ENCODE measurements around the gene RRAGD.
"Not testable (repeated sequence)": the region's sequence is repeated elsewhere in the genome, so short reads cannot be mapped to it uniquely, and the experiment has no call there.

RRAGD gene

DNA sequence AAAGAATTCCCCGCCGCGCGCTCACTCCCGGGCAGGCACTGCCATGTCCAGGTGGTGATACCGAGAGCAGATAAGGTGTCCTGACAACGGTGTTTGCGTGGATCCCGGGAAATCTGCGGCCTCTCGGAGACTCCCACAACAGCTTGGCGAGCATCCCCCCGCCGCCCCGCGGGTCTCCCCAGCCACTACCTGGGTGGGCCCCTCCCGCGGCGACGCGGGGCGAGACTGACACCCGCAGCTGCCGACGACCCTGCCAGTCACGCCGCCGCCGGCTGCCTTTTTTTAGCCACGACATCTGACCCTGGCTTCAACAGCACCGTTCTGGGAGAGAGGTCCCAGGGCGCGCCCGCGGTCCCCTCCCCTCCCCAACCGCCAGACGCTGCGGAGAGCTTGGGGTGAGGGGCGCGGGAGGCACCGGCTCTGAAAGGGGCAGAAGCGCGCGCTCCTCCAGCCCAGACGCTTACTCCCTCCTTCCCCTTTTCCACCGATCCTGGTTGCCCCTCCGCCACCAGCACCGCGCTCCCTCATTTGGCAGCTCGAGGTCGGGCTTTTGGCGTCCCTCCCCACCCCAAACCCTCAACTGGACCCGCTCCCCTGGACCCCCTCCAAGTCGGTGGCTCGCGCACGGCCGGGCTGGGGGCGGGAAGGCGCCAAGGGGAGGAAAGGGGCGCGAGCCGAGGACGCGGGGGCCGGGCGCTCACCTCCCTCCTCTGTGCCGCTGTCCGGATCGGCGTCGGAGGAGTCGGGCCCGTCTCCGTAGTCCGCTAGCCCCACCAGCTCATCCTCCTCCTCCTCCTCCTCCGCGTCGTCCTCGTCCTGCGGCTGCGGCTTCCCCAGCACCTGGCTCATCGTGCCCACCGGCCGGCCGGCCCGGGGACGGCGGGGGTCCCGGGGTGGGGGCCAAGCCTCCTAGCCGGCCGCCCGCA lies 665 bp downstream of the RRAGD start:
- peak in 12 of 14 donors; percentile 5 to 78 (median 62) for DNase-seq

DNA sequence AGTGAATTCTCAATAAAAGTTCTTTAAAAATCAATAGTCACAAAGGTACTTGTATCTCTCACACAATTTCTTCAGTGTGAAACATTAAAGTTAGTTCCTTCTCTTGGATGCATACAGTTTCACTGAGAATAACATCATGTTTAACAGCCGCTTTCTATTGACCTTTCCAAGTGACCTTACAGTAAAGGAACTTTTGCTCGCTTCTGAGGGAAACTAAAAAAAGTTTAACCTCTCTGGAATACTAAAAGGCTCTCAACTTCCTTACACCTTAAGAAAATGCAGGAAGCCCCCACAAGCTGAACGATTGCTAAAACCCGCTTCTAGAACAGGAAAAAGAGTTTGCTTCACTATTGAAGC lies 1.3 kb downstream of the RRAGD start:
- DNase-seq, result no peak

DNA sequence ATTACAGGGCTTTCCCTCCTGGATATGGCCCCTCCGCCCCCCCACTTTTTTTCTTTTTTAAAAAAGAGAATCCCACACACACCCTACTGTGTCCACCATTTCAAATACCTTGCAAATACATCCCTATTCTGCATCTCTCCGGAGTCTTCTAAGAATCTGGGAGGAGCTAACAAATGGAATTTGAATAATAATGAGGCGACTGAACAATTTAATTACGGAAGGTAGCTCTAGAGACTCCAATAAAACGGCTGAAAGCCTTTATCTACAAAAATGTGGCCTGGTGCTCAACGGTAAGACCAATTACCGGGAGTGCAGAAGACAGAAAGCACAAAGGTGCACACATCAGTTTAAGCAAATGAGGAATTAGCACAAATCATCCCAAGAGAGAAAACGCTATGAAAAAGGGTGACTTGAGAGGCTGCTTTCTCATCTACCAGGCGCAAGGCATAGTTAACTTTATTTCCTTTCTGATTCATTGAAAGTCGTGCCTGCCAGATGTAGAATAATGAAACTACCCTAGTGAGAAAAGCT lies 1.8 kb downstream of the RRAGD start:
- no peak for DNase-seq

DNA sequence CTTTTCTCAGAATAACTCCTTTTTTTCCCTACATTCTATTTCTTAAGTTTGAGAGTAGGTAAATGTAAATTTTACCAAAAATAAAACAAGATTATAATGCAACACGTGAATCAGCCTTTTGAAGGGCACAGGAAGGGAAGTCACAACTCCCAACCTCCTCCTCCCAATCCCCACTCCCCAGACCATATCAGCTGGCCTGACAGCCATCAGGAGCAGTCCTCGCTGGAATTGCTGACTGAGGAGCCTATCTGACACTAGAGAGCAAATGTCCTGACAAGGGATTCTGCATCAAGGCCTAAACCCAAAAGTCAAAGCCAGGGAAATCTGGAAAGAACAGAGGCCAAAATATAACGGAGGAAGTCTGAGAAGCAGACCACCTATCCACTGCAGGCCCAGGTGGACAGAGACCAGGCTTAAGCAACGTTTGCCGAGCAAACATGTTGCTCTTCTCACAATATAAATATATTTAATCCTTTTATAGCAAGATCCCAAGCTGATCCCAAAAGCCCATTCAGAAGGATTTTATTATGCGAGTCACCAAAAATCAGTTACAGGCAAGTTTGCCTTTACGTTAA lies 2.5 kb downstream of the RRAGD start:
- DNase-seq, result peak in 1 of 14 donors; percentile 41

DNA sequence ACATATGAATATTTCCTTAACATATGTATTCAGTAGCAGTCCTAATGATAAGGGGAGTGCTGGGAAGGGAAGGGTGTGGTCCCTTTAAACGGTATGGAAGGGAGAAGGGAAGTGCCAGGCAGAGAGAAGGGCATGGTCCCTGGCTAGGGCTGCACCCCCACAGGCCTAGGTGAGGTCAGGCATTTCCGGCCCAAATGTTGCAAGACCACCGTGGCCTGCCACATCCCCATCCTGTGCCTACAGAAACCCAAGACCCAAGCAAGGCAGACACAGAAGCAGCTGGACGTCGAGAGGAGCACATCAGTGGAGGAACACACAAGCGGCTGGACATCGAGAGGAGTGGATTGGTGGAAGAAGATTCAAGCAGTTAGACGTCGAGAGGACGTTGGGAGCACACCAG lies 5.9 kb downstream of the RRAGD start:
- no peak for DNase-seq

DNA sequence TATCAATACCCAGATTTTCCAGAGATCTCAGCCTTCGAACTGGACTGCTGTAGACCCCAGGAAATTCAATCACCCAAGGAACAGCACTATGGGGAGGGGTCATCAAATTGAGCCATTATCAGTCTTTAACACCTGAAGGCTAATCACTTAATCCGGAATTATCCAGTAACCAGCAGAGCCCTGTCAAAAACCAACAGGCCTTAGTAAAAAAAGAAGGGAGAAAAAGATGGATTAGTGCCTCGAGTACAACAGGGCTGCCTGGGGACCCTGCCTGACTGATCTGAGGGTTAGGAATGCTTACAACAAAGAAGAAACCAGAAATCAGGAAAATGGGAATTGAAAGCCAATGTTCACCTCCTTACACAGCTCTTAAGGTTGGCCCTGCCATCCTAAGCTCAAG lies 7.6 kb downstream of the RRAGD start:
- no peak for DNase-seq

DNA sequence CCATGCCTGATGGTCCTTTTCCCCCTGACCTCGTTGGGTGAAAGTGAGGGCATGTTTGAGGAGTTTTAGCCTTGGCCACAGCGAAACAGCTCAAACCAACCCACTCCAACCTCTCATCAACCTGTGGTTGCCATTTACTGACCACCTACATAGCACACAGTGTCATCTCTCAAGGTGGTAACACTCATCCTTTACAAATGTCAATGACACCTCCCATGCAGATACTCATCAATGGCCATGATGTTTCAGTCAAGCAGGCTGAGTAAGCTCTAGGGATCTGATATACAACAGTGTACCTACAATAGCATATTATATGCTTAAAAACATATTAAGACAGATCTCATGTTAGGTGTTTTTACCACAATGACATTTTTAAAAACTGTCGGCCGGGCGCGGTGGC lies 9.3 kb downstream of the RRAGD start:
- DNase-seq, result no peak

DNA sequence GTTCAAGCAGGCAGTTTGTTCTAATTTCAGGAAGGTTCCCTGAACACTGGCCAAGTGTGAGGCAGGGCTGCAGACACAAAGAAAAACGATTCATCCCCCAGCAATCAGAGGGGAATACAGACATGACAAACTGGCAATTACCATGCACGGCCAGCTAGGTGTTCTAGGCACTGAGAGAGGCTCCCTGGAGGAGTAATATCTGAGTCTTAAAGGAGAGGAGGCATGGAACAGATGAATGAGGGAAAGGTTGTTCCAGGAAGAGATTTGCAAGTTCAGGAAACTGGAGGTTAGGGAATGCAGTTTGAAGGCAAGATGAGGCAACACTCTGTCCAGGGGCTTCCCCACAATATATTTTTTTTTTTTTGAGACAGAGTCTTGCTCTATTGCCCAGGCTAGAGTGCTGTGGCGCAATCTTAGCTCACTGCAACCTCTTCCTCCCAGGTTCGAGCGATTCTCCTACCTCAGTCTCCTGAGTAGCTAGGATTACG lies 11.1 kb downstream of the RRAGD start:
- DNase-seq, result no peak

DNA sequence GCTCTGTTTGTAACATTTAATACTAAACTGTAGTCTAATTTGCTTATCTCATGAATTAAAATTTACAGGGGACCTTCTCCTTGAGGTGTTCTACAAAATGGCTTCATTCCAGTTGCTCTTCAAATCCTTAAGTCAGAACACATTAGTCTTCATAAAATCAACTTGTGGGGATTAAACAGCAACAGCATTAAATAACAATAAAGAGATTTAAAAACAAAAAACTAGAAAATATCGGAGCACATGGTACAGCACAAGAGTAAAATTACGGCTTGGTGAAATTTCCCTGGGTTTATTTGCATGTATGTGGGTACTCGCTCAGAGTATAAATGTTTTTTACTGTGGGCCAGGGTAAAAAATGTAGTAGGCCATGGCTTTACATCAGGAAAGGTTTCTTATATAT lies 12.0 kb downstream of the RRAGD start:
- no peak for DNase-seq

DNA sequence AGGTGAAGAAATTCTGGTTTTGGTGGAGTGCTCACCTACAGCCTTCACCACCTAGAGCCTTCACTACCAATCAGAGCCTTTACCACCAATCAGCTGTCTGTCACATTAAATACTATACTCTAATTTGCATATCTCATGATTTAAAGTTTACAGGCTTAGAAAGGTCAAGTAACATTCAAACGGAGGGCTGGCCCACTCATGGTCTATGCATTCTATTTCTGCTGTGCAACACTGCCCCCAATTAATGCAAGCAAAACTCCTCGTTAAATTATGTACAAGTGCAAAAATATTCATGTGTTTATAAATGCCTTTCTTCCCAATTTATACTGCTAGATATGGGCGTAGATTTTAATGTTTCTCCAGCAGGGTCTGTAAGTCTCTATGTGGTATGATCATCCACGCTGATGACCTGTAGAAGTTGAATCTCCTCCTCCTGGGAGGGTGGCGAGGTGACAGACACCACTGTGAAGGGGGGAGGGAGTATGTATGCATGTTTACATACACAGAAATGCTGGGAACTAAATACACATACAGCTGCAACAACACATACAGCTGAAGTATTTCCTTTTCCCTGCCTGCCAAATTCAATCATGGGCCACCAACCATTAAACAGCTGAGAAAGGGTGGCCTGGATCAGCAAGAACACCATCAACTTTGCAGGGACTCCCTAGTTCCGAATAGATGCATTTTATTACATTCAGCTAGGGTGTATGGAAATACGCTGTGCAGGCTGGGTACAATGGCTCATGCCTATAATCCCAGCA lies 13.1 kb downstream of the RRAGD start:
- no peak for DNase-seq

DNA sequence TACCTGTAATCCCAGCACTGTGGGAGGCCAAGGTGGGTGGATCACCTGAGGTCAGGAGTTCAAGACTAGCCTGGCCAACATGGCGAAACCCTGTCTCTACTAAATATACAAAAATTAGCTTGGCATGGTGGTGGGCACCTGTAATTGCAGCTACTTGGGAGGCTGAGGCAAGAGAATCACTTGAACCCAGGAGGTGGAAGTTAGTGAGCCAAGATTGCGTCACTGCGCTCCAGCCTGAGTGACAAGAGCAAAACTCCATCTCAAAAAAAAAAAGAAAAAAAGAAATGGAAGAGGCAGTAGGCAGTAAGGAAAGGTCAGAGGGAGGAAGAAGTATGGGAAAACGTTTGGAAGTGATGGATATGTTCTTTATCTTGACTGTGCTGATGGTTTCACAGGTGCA lies 14.2 kb downstream of the RRAGD start:
- DNase-seq, result not testable (repeated sequence)

DNA sequence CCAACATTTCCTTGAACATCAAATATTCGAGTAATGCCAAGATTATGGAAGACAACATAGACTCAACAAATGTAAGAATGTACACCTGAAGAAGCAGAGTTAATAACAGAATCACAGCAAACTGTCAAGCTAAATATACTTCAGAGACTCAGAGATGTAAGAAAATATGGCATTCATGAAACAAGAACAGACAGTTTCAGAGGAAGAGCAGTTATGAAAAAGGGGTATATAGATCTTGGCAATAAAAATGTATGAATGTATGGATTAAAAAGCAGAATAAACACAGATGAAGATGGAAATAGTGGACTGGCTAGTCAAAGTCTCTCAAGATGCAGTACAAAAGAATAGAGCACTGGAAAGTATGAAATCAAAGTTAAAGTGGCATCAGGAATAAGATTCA lies 18.4 kb downstream of the RRAGD start:
- DNase-seq, result no peak

DNA sequence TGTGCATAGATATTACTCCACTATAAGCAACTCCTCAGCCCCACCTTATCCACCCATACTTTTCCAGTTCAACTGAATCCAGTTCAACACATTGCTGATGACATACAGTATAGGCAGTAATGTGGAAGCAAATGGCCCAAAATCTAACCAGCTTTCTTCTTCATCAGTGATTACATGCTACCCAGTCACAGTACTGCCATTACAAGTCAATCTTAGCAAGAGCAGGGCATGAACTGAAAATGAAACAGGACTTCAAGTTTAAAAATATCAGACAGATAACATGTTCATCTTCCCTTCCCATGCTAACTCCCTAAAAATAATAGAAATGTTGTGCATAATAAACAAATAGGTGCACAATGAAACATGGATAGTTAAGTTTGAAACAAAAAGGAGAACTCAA lies 19.2 kb downstream of the RRAGD start:
- DNase-seq, result no peak

DNA sequence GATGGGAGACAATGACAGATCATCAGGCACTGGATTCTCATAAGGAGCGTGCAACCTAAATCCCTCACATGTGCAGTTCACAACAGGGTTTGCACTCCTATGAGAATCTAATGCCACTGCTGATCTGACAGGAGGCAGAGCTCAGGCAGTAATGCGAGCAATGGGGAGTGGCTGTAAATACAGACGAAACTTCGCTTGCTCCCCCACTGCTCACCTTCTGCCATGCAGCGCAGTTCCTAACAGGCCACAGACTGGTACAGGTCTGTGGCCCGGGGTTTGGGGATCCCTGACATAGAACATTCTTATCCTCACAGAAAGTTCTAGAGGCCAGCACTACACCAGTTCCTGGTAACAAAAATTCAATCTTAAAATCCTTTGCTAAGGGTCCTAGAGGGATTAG lies 23.2 kb downstream of the RRAGD start:
- peak in 1 of 14 donors; percentile 71 for DNase-seq

DNA sequence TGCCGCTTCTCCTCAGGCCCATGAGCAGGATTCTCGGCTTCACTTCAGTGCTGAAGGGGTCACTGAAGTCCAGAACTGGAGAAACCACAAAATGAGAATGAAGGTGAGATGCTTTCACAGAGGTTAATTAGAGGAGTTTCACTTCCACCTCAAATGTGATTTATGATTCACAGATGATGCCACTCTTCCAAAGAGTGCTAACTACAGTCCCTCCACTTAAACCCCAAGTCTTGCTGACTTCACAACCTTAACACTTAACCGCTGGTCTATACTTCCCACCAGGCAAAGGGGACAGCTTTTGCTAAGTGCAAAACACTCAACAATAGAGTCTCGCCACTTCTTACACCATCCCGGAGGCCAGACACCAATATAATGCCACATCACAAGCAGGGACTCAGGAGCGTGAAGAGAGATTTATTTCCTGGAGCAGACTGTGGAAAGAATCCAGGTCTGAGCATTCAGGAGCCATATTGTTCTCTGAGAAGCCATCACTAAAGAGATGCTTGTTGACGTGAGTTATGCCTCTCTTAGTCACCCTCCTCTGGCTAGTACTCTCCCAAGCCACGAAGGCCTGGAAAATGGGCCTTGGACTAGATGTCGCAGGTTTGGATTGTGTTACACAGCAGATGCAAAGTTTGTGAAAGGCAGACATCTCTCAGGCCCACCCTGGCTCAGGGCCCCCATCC lies 24.4 kb downstream of the RRAGD start:
- no peak for DNase-seq

DNA sequence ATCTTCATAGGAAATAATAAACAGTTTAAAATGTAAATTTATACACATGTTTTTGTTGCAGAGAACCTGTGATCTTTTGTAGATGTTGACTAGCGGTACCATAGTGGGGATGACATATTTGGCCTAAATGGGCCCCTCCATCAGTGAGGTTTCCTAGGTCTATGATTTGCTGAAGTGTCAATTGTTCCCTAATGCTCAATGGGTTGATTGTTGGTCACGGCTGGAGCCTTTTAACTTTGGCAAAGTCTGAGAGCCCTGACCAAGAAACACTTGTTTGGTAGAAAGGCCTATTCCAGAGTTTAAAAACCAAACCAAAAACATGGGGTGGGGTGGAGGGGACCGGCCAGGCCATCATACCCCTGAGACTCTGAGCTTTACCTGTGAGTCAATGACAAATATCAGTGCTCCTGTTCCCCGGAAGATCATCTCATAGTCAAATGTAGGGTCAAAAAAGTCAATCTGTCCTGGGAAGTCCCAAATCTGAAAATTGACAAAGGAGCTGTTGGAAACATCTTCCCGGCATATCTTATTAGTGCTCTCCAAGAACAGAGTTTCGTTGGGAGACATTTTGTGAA lies 25.1 kb downstream of the RRAGD start:
- DNase-seq, result no peak

DNA sequence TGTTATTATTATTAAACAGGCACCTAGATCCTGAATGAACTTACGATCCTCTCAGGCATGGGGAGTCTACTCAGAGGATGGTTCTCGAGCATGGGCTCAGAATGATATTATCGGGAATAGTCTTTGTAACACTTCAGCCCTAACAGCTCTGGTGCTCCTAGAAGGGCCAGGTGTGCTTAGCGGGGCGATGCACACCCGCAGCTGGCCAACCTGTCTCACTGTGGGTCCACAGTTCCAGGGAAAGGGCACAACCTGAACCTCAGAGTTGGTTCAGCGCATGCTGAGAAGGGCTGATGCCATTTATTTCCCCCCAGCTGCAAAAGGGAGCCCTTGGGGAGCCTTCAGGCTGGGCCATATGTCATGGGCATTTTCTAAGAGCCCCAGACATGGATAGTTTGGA lies 26.2 kb downstream of the RRAGD start:
- DNase-seq, result no peak

DNA sequence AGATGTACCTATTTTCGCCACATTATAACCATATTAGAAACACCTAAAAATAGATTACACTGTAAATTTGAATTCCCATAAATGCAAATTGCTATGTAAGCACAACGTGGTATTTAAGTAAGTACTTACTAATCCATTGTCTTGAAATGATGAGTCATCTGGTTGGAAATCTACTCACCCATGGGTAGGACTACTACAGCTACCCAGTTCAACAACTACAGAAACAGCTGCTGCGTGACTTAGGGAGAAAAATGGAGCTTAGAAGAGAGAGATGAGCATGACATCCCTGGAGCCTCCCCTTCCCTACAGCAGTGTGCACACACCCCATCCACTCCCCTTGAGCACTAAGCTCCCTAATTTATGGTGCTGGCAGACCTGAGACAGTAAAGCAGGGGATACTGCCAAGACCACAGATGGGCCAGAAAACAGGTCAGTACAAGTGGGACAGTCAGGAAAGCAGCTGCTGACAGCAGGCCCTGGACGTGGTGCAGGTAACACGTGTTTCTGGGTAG lies 26.9 kb downstream of the RRAGD start:
- DNase-seq, result peak in 2 of 14 donors; percentile 30 to 98

DNA sequence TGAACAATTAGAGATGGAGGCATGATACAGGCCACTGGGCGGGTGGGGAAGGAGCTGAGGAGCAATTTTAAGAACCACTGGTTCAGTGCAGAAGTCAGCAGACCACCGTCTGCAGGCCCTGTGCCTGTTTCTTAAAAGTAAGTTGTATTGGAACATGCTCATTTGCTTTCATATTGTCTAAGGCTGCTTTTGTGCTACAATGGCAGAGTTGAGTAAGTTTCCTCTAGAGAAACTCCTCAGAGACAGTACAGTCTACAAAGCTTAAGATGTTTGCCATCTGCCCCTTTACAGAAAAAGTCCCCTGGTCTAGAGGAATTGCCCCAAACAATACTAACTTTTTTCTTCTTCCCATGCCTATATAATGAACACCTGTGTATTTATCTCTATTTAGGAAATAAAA lies 31.0 kb downstream of the RRAGD start:
- no peak for DNase-seq

DNA sequence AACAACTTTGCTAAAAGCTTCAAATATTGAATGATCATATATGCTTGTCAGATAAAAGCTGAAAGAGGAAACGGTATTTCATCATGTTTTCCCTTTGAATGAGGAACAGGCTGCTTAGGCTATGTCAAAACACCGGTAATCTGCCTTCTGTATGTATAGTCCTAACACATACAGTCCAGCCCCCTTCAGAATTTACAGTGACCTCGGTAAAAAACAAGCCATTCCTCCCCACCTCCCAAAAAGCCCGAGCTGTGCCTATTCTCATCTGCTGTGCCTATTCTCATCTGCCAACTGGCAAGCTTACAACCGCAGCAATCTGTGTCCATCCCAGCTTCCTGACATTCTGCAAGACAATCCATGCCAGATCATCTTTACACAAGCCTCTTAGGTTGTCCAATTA lies 32.8 kb downstream of the RRAGD start:
- DNase-seq, result peak in 2 of 14 donors; percentile 13 to 95

DNA sequence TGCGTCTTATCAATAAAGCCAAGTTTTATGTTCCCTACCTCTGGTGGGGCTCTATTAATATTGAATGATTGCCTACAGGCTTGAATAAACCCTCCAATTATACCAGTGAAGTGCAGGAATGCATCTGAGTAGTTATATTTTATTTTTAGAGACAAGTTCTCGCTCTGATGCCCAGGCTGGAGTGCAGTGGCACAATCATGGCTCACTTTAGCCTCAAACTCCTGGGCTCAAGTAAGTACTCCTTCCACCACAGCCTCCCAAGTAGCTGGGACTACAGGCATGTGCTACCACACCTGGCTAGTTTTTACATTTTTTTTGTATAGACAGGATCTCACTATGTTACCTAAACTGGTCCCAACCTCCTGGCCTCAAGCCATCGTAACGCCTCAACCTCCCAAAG lies 33.4 kb downstream of the RRAGD start:
- no peak for DNase-seq

Measured in C1 segment of cervical spinal cord (tissue), 14 donors.